SK-N-SH (cell line): Measurements from ENCODE around the gene SUPT4H1. TPM values are rescaled to one million over a fixed set of nuclear protein-coding genes. Genes with fewer than 3 reads are reported as not detected.

Experiments
- CTCF ChIA-PET: fragments of 300-600, 350-600 bp; formaldehyde crosslinking; extraction: SDS; loops from one replicate; lab custom pipeline; 2021; lab: Yijun Ruan, JAX
- POLR2A ChIA-PET: fragments of 350-600 bp; sonication (Branson Sonifier 250); formaldehyde crosslinking; extraction: SDS; loops from one replicate; lab custom pipeline; 2020; ENCODE audit warnings: antibody characterized with exemption, inconsistent platforms; lab: Yijun Ruan, JAX
- DNase-seq: peaks from one replicate; pipeline ENCODE4 v3.0.0; 2012
- H2AFZ ChIP-seq: fragments of 200-600 bp; sonication (generic); 2 replicates; pipeline ENCODE4 v1.8.1; 2016; ENCODE audit warnings: antibody characterized with exemption, mild to moderate bottlenecking, low read depth
- H3F3A ChIP-seq: fragments of 200-600 bp; sonication (generic); replicated peaks from 2 replicates; pipeline ENCODE3; 2016; ENCODE audit warnings: antibody characterized with exemption, mild to moderate bottlenecking; ENCODE audit not compliant: insufficient read depth
- H3K27ac ChIP-seq, 2 experiments: fragments of 200-500 bp in 1 of 2; fragments of 200-600 bp in 1 of 2; sonication (Bioruptor generic) in 1 of 2; sonication (generic), shearing (Covaris generic) in 1 of 2; 2 replicates each; pipeline versions ENCODE4 v1.5.1 to v1.6.1; 2014 to 2016; ENCODE audit warnings: low read depth in 2 of 2, inconsistent platforms in 1 of 2, low read length in 1 of 2, mild to moderate bottlenecking in 1 of 2, mixed read lengths in 1 of 2
- H3K27me3 ChIP-seq: fragments of 200-600 bp; sonication (generic), shearing (Covaris generic); 2 replicates; pipeline ENCODE4 v1.6.1; 2016; ENCODE audit warnings: mixed run types; ENCODE audit not compliant: insufficient read depth
- H3K36me3 ChIP-seq, 2 experiments: fragments of 200-500 bp in 1 of 2; fragments of 200-600 bp in 1 of 2; sonication (Bioruptor generic) in 1 of 2; sonication (generic) in 1 of 2; replicated peaks in 1 of 2; 2 replicates each; pipeline versions ENCODE3 to v1.5.1; 2014 to 2016; ENCODE audit warnings: low read length in 1 of 2, mild to moderate bottlenecking in 1 of 2; ENCODE audit not compliant: insufficient read depth in 2 of 2, control insufficient read depth in 1 of 2
- H3K4me1 ChIP-seq, 2 experiments: fragments of 200-500 bp in 1 of 2; fragments of 200-600 bp in 1 of 2; sonication (Bioruptor generic) in 1 of 2; sonication (generic), shearing (Covaris generic) in 1 of 2; 2 replicates each; pipeline versions ENCODE4 v1.5.1 to v1.6.1; 2014 to 2016; ENCODE audit warnings: low read depth in 1 of 2, low read length in 1 of 2, mixed run types in 1 of 2; ENCODE audit not compliant: insufficient read depth in 2 of 2, control insufficient read depth in 1 of 2
- H3K4me2 ChIP-seq: fragments of 200-600 bp; sonication (generic), shearing (Covaris generic); 2 replicates; pipeline ENCODE4 v1.6.1; 2017; ENCODE audit warnings: mixed run types
- H3K4me3 ChIP-seq, 2 experiments: fragments of 200-500 bp in 1 of 2; fragments of 200-600 bp in 1 of 2; sonication (Bioruptor generic) in 1 of 2; sonication (generic), shearing (Covaris generic) in 1 of 2; 2 replicates each; pipeline versions ENCODE4 v1.5.1 to v1.8.1; 2014 to 2016; ENCODE audit warnings: low read depth in 2 of 2, inconsistent platforms in 1 of 2, low read length in 1 of 2, mild to moderate bottlenecking in 1 of 2, mixed read lengths in 1 of 2, moderate library complexity in 1 of 2
- H3K79me2 ChIP-seq: fragments of 200-600 bp; sonication (generic); 2 replicates; pipeline ENCODE4 v1.8.1; 2017; ENCODE audit warnings: mild to moderate bottlenecking; ENCODE audit not compliant: insufficient read depth
- H3K9ac ChIP-seq: fragments of 200-600 bp; sonication (generic); 2 replicates; pipeline ENCODE4 v1.6.1; 2017; ENCODE audit warnings: mixed run types
- H3K9me2 ChIP-seq: fragments of 200-600 bp; sonication (generic); 2 replicates; pipeline ENCODE4 v1.6.1; 2017; ENCODE audit warnings: mixed run types
- H3K9me3 ChIP-seq: fragments of 200-600 bp; sonication (generic); 2 replicates; pipeline ENCODE4 v1.6.1; 2017; ENCODE audit warnings: mixed run types, mild to moderate bottlenecking, moderate library complexity
- H4K20me1 ChIP-seq: fragments of 200-600 bp; sonication (generic); 2 replicates; pipeline ENCODE4 v1.6.1; 2017; ENCODE audit warnings: mild to moderate bottlenecking, mixed run types; ENCODE audit not compliant: insufficient read depth
- CHD2 ChIP-seq: fragments of 150-350 bp; IDR thresholded peaks from 2 replicates; pipeline ENCODE4 v1.6.1; 2018; ENCODE audit warnings: low read length; ENCODE audit not compliant: partially characterized antibody
- CTCF ChIP-seq: fragments of 200-600 bp; sonication (generic); IDR thresholded peaks from 2 replicates; pipeline ENCODE4 v1.6.1; 2017; ENCODE audit warnings: antibody characterized with exemption, mild to moderate bottlenecking, moderate library complexity
- EP300 ChIP-seq, 2 experiments: IDR thresholded peaks; 2 replicates each; pipeline versions ENCODE4 v1.4.0 to v1.6.1; 2012; ENCODE audit warnings: borderline replicate concordance in 1 of 2, low read depth in 1 of 2, low read length in 1 of 2
- FOXJ3 ChIP-seq: sonication (generic); formaldehyde crosslinking; IDR thresholded peaks from 2 replicates; pipeline ENCODE4 v1.5.1; 2020; ENCODE audit warnings: mild to moderate bottlenecking, missing genetic modification reagents
- GATA2 ChIP-seq: sonication (generic); formaldehyde crosslinking; IDR thresholded peaks from 2 replicates; pipeline ENCODE4 v1.5.0; 2020; ENCODE audit warnings: mild to moderate bottlenecking, missing genetic modification reagents
- NRF1 ChIP-seq: IDR thresholded peaks from 2 replicates; pipeline ENCODE4 v1.6.1; 2012; ENCODE audit warnings: low read depth, mild to moderate bottlenecking, low read length
- POLR2AphosphoS5 ChIP-seq: IDR thresholded peaks from 2 replicates; pipeline ENCODE4 v1.6.1; 2012; ENCODE audit warnings: low read depth, low read length
- SIN3A ChIP-seq: IDR thresholded peaks from 2 replicates; pipeline ENCODE4 v1.6.1; 2012; ENCODE audit warnings: low read depth, mild to moderate bottlenecking, low read length, moderate library complexity, borderline replicate concordance
- SMC3 ChIP-seq: IDR thresholded peaks from 2 replicates; pipeline ENCODE4 v1.6.1; 2012; ENCODE audit warnings: low read depth, low read length, improper control_type of control experiment
- TCF12 ChIP-seq: IDR thresholded peaks from 2 replicates; pipeline ENCODE4 v1.4.0; 2012
- ZBTB33 ChIP-seq: IDR thresholded peaks from 2 replicates; pipeline ENCODE4 v1.4.0; 2012; ENCODE audit warnings: low read depth, borderline replicate concordance
- WGBS: methylation state at CpG from one replicate; pipeline ENCODE4 v1.1.6; 2017; ENCODE audit warnings: low lambda C conversion rate; 5-methylcytosine and 5-hydroxymethylcytosine counted together
- polyA plus RNA-seq, 3 experiments: library from polyadenylated mRNA; depleted of rRNA; stranded (reverse); fragments of >200 nt; gene quantifications; 2 replicates each; pipeline ENCODE4 v1.2.3, GENCODE V29; 2012

Gene SUPT4H1
- polyA plus RNA-seq, 1 of the 3 experiments (the other 2 are of a cell fraction) = 165 TPM

GRCh38 chr17:58322581-58323185 lies 29.3 kb downstream of the SUPT4H1 start (continued):
- TF ChIP-seq CTCF = no peak
- no peak for TF ChIP-seq SMC3
- no peak for TF ChIP-seq POLR2AphosphoS5
- TF ChIP-seq FOXJ3 = no peak
- TF ChIP-seq SIN3A = no peak

GRCh38 chr17:58321571-58322525 lies 30.2 kb downstream of the SUPT4H1 start:
- H3K27ac ChIP-seq = no peak overlapping the region
- no peak overlapping the region for H2AFZ ChIP-seq
- no peak overlapping the region for H3K9ac ChIP-seq
- H3F3A ChIP-seq = no peaks in the 10 kb centered on the region
- TF ChIP-seq SMC3 = no peak
- no peak for DNase-seq
- H3K36me3 ChIP-seq = no peaks in the 10 kb centered on the region
- peaks cover 21% of the 10 kb centered on the region; the same call in 1 of the 2 replicates for H3K27me3 ChIP-seq
- H4K20me1 ChIP-seq = no peaks in the 10 kb centered on the region
- WGBS = 89% methylated on average over 18 of the region's 18 CpGs
- no peaks in the 10 kb centered on the region for H3K79me2 ChIP-seq
- H3K4me1 ChIP-seq = peaks cover 0 to 24% of the 10 kb centered on the region in 2 experiments; a peak in 1 of 4 replicates
- POLR2A ChIA-PET = interaction anchor here (5.8 kb wide), 1 partner anchor 29 kb away, joined by 57 read pairs; the partner anchor contains the start of gene SUPT4H1
- no peak overlapping the region for H3K4me2 ChIP-seq
- no peak overlapping the region for H3K4me3 ChIP-seq
- no peaks in the 10 kb centered on the region for H3K9me3 ChIP-seq
- CTCF ChIA-PET = interaction anchor here (1.2 to 3.9 kb wide), 4 partner anchors 10 to 95 kb away, joined by 3 to 21 read pairs (median 10); partner anchors contain the start of gene RNF43
- H3K9me2 ChIP-seq = no peaks in the 10 kb centered on the region

GRCh38 chr17:58320570-58321323 lies 31.3 kb downstream of the SUPT4H1 start:
- Histone ChIP-seq H3K9me2 (no peaks in the 10 kb centered on the region), H2AFZ (no peak overlapping the region), H3K4me3 (no peak overlapping the region), H3K27ac (no peak overlapping the region), H3F3A (no peaks in the 10 kb centered on the region), H4K20me1 (no peaks in the 10 kb centered on the region), H3K4me2 (no peak overlapping the region), H3K9ac (no peak overlapping the region), H3K9me3 (no peaks in the 10 kb centered on the region), H3K4me1 (peaks cover 0 to 24% of the 10 kb centered on the region in 2 experiments; a peak in 1 of 4 replicates), H3K27me3 (peaks cover 21% of the 10 kb centered on the region; the same call in 1 of the 2 replicates), H3K36me3 (no peaks in the 10 kb centered on the region), H3K79me2 (no peaks in the 10 kb centered on the region)
- POLR2A ChIA-PET = interaction anchor here (0.6 to 5.8 kb wide), 2 partner anchors 30 to 173 kb away, joined by 7 to 57 read pairs; partner anchors contain the start of gene SUPT4H1
- DNase-seq = no peak
- 70% methylated on average over 9 of the region's 9 CpGs for WGBS
- CTCF ChIA-PET = interaction anchor here (0.8 to 1.4 kb wide), 2 partner anchors 17 to 97 kb away, joined by 4 read pairs; partner anchors contain the start of gene RNF43
- TF ChIP-seq TCF12 = no peak
- no peak for TF ChIP-seq GATA2 (CRISPR knock-in tag)
- TF ChIP-seq ZBTB33 = no peak
- no peak for TF ChIP-seq NRF1
- TF ChIP-seq CTCF = no peak
- TF ChIP-seq EP300 (IDR thresholded peaks at IDR 0.05; ENCODE audit: borderline replicate concordance in 1 of 2, low read depth in 1 of 2, low read length in 1 of 2) = no peak
- no peak for TF ChIP-seq CHD2
